ENCODE measurements around the gene PEX13.

DNA sequence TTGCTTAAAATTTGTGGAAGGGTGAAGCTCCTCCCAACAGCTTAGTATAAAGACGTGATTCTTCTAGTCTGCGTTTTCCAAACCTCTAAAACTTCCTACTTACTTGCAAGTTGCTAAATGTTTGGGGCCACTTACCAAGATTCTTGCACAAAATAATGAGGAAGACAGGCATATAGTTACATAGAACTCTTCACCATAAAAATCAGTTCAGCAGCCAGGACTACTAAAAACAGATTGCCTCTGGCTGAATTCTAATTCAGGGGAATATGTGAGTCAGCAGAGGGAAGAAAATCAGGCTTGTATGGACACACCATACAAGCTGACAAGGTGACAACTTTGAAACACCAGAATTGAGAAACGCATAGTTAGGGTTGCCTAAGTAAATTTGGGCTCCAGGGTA lies 2.8 kb upstream of the PEX13 start:
- TF ChIP-seq, protein P1, sequence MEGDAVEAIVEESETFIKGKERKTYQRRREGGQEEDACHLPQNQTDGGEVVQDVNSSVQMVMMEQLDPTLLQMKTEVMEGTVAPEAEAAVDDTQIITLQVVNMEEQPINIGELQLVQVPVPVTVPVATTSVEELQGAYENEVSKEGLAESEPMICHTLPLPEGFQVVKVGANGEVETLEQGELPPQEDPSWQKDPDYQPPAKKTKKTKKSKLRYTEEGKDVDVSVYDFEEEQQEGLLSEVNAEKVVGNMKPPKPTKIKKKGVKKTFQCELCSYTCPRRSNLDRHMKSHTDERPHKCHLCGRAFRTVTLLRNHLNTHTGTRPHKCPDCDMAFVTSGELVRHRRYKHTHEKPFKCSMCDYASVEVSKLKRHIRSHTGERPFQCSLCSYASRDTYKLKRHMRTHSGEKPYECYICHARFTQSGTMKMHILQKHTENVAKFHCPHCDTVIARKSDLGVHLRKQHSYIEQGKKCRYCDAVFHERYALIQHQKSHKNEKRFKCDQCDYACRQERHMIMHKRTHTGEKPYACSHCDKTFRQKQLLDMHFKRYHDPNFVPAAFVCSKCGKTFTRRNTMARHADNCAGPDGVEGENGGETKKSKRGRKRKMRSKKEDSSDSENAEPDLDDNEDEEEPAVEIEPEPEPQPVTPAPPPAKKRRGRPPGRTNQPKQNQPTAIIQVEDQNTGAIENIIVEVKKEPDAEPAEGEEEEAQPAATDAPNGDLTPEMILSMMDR (IDR thresholded peaks at IDR 0.05; ENCODE audit: low read depth, low read length) = no peak
- TF ChIP-seq POLR2A (IDR thresholded peaks at IDR 0.05; ENCODE audit: extremely low read depth, insufficient read length) (no peak), MAX (IDR thresholded peaks at IDR 0.05; ENCODE audit: low read depth, low read length) (no peak)
